K562 (cell line): ENCODE data around the gene NMRAL1. TPM values are rescaled to one million over a fixed set of nuclear protein-coding genes. Genes with fewer than 3 reads are reported as not detected.

Experiments used
- ATAC-seq: fragments of 200-7000 bp; cut with Tn5 transposase; 3 replicates; pipeline ENCODE4 v1.9.1; 2020; ENCODE audit warnings: moderate library complexity
- BruUV-seq: library from RNA; stranded (reverse); fragments of 400-500 nt; replicated peaks from 2 replicates; lab custom pipeline; 2021; lab: Mats Ljungman, UMichigan
- CTCF ChIA-PET: fragments of 300-600 bp; formaldehyde crosslinking; extraction: SDS; loops from one replicate; lab custom pipeline; 2021; ENCODE audit warnings: low intra/inter-chr PET ratio; lab: Yijun Ruan, JAX
- POLR2A ChIA-PET: fragments of 300-600, 350-650 bp; sonication (Branson Sonifier 250); formaldehyde crosslinking; extraction: SDS; loops from one replicate; lab custom pipeline; 2021; ENCODE audit warnings: antibody characterized with exemption, inconsistent platforms; lab: Yijun Ruan, JAX
- DNase-seq, 4 experiments: peaks; one replicate each; pipeline versions ENCODE4 v3.0.0 to v3.0.0-alpha.2; 2011 to 2018; ENCODE audit warnings: low spot score in 3 of 4, mixed read lengths in 3 of 4; ENCODE audit errors: extremely low read depth in 1 of 4
- FAIRE-seq: peaks from 2 replicates; lab custom pipeline; 2011; peaks lifted over from hg19 to GRCh38; lab: Jason Lieb, UNC
- H2AFZ ChIP-seq: 2 replicates; pipeline ENCODE4 v1.6.0; 2011; ENCODE audit warnings: low read depth, low read length, control low read depth, inconsistent platforms
- H3K27ac ChIP-seq: fragments of 200-600 bp; 3 replicates; pipeline ENCODE4 v1.8.0; 2011; ENCODE audit warnings: low read depth, mild to moderate bottlenecking, control low read depth, inconsistent platforms, low read length, moderate library complexity, mixed read lengths; ENCODE audit errors: extremely low read depth
- H3K27me3 ChIP-seq, 2 experiments: fragments of 300-600 bp in 1 of 2; 2 replicates in 1 of 2; 3 replicates in 1 of 2; pipeline versions ENCODE4 v1.6.0 to v1.8.0; 2011; ENCODE audit warnings: inconsistent platforms in 2 of 2, low read length in 2 of 2, mild to moderate bottlenecking in 1 of 2, mixed read lengths in 1 of 2, moderate library complexity in 1 of 2; ENCODE audit not compliant: control insufficient read depth in 2 of 2, insufficient read depth in 2 of 2
- H3K36me3 ChIP-seq: fragments of 300-600 bp; 3 replicates; pipeline ENCODE4 v1.8.0; 2011; ENCODE audit warnings: mild to moderate bottlenecking, low read length, inconsistent platforms; ENCODE audit not compliant: control insufficient read depth, insufficient read depth
- H3K4me1 ChIP-seq, 2 experiments: fragments of 200-600 bp in 1 of 2; replicated peaks in 1 of 2; 2 replicates in 1 of 2; 3 replicates in 1 of 2; pipeline versions ENCODE4 v1.5.1 to v1.8.0; 2011; ENCODE audit warnings: inconsistent platforms in 2 of 2, low read length in 2 of 2, mild to moderate bottlenecking in 1 of 2, mixed read lengths in 1 of 2, moderate library complexity in 1 of 2; ENCODE audit not compliant: control insufficient read depth in 2 of 2, insufficient read depth in 2 of 2
- H3K4me2 ChIP-seq: 2 replicates; pipeline ENCODE4 v1.6.1; 2011; ENCODE audit warnings: low read length, control low read depth, inconsistent platforms, mixed read lengths; ENCODE audit not compliant: insufficient read depth
- H3K4me3 ChIP-seq: fragments of 200-600 bp; sonication (generic), shearing (Covaris generic); 2 replicates; pipeline ENCODE4 v1.5.1; 2016; ENCODE audit warnings: control low read depth, inconsistent platforms
- H3K79me2 ChIP-seq: fragments of 200-600 bp; 3 replicates; pipeline ENCODE4 v1.8.0; 2011; ENCODE audit warnings: low read length, inconsistent platforms; ENCODE audit not compliant: control insufficient read depth, insufficient read depth
- H3K9ac ChIP-seq, 2 experiments: 2 replicates each; pipeline versions ENCODE4 v1.6.0 to v1.6.1; 2011; ENCODE audit warnings: low read depth in 2 of 2, low read length in 2 of 2, control low read depth in 1 of 2, inconsistent platforms in 1 of 2, mild to moderate bottlenecking in 1 of 2, mixed read lengths in 1 of 2; ENCODE audit not compliant: insufficient read depth in 1 of 2
- H3K9me1 ChIP-seq: one replicate; pipeline ENCODE4 v1.6.0; 2011; ENCODE audit warnings: inconsistent platforms, mild to moderate bottlenecking, low read length, moderate library complexity; ENCODE audit not compliant: control insufficient read depth, insufficient read depth
- H3K9me3 ChIP-seq: replicated peaks from 2 replicates; pipeline ENCODE4 v1.5.1; 2011; ENCODE audit warnings: low read depth, low read length, inconsistent platforms; ENCODE audit not compliant: control insufficient read depth, insufficient read depth
- H4K20me1 ChIP-seq: replicated peaks from 2 replicates; pipeline ENCODE4 v1.6.1; 2011; ENCODE audit warnings: low read length, inconsistent platforms, mixed read lengths; ENCODE audit not compliant: control insufficient read depth, insufficient read depth
- ARID1B ChIP-seq: fragments of 450-650 bp; IDR thresholded peaks from 2 replicates; pipeline ENCODE4 v1.6.1; 2016; ENCODE audit warnings: antibody characterized with exemption, mild to moderate bottlenecking, inconsistent platforms
- ARID3B ChIP-seq: fragments of 250-450 bp; sonication (Bioruptor Pico); IDR thresholded peaks from 2 replicates; pipeline ENCODE4 v1.4.0; 2020; ENCODE audit warnings: borderline replicate concordance
- BDP1 ChIP-seq: IDR thresholded peaks from 3 replicates; pipeline ENCODE4 v1.6.1; 2011; ENCODE audit not compliant: insufficient read length, insufficient read depth
- COPS2 ChIP-seq: fragments of 450-650 bp; conservative IDR thresholded peaks from 2 replicates; pipeline ENCODE4 v1.6.1; 2016; ENCODE audit warnings: mild to moderate bottlenecking, moderate library complexity
- FOXA1 ChIP-seq: fragments of 450-650 bp; IDR thresholded peaks from 2 replicates; pipeline ENCODE4 v1.6.1; 2016; ENCODE audit warnings: mild to moderate bottlenecking, borderline replicate concordance
- KLF16 ChIP-seq: IDR thresholded peaks from 2 replicates; pipeline ENCODE4 v1.6.1; 2016; ENCODE audit warnings: antibody characterized with exemption
- NR2C1 ChIP-seq, 2 experiments: fragments of 450-650 bp; IDR thresholded peaks; 2 replicates each; pipeline ENCODE4 v1.6.1; 2017; ENCODE audit warnings: mild to moderate bottlenecking in 2 of 2, antibody characterized with exemption in 1 of 2, inconsistent platforms in 1 of 2, missing compliant biosample characterization in 1 of 2, missing genetic modification characterization in 1 of 2
- RBFOX2 ChIP-seq: fragments of 200-400 bp; formaldehyde crosslinking; IDR thresholded peaks from 2 replicates; pipeline ENCODE4 v1.6.1; 2017; ENCODE audit warnings: low read depth, mild to moderate bottlenecking, low read length, moderate library complexity
- RREB1 ChIP-seq: fragments of 250-450 bp; sonication (Bioruptor Pico); IDR thresholded peaks from 2 replicates; pipeline ENCODE4 v1.4.0; 2020
- RUNX1 ChIP-seq: sonication (generic); IDR thresholded peaks from 2 replicates; pipeline ENCODE4 v1.6.1; 2016; ENCODE audit warnings: antibody characterized with exemption, low read depth
- SRSF1 ChIP-seq: fragments of 200-400 bp; formaldehyde crosslinking; IDR thresholded peaks from 2 replicates; pipeline ENCODE4 v1.6.1; 2017; ENCODE audit warnings: mild to moderate bottlenecking, low read depth, low read length, moderate library complexity
- TCF15 ChIP-seq: fragments of 250-450 bp; sonication (Bioruptor Pico); IDR thresholded peaks from 2 replicates; pipeline ENCODE4 v1.8.0; 2022; ENCODE audit warnings: moderate library complexity, mild to moderate bottlenecking, inconsistent platforms
- ZNF311 ChIP-seq: fragments of 250-450 bp; sonication (Bioruptor Pico); IDR thresholded peaks from 2 replicates; pipeline ENCODE4 v1.4.0; 2020; ENCODE audit warnings: mild to moderate bottlenecking, moderate library complexity
- ZNF41 ChIP-seq: fragments of 250-450 bp; sonication (Bioruptor Pico); conservative IDR thresholded peaks from 2 replicates; pipeline ENCODE4 v1.4.0; 2020; ENCODE audit warnings: mild to moderate bottlenecking
- WGBS: fragments of 100-300 bp; shearing (Covaris generic); methylation state at CpG from one replicate; pipeline ENCODE4 v1.1.6; 2016; ENCODE audit warnings: low coverage, mixed read lengths; ENCODE audit not compliant: insufficient coverage; ENCODE audit errors: missing lambda C conversion rate; 5-methylcytosine and 5-hydroxymethylcytosine counted together
- in situ Hi-C: fragments of 300-500 bp; cut with MboI; formaldehyde crosslinking; loops from 4 replicates; pipeline ENCODE4 v1.15.0; 2018; ENCODE audit warnings: inconsistent platforms, mixed read lengths
- intact Hi-C: fragments of 100-400 bp; cut with micrococcal nuclease; formaldehyde crosslinking; loops from 2 replicates; pipeline ENCODE4 v1.14.2; 2022
- polyA plus RNA-seq, 8 experiments: library from polyadenylated mRNA; depleted of rRNA in 4 of 8; stranded (reverse) in 5 of 8; unstranded in 3 of 8; fragments of >200 nt; fragmentation: Nextera tagmentation in 2 of 8; fragmentation: Illumina TruSeq in 1 of 8; extraction: Ambion mirVana in 2 of 8; extraction: Trizol in 1 of 8; gene quantifications; 2 replicates each; pipeline versions ENCODE4 v1.2.1 to v1.2.3, GENCODE V29; 2011 to 2014; ENCODE audit warnings: inconsistent platforms in 1 of 8, missing spikeins in 1 of 8
- total RNA-seq, 7 experiments: library from RNA; depleted of rRNA in 6 of 7; stranded (reverse); fragments of >200 nt in 6 of 7; fragmentation: Illumina TruSeq in 2 of 7; extraction: Trizol in 2 of 7; gene quantifications; 2 replicates each; pipeline versions ENCODE4 v1.2.1 to v1.2.3, GENCODE V29; 2011 to 2021; ENCODE audit warnings: low replicate concordance in 1 of 7

Gene NMRAL1
- total and polyA plus RNA-seq, 9 of the 15 experiments (the other 6 are each of a cell fraction or from before 2014, with no cell fraction given): 6.3 to 116 (median 63.2) TPM

DNA sequence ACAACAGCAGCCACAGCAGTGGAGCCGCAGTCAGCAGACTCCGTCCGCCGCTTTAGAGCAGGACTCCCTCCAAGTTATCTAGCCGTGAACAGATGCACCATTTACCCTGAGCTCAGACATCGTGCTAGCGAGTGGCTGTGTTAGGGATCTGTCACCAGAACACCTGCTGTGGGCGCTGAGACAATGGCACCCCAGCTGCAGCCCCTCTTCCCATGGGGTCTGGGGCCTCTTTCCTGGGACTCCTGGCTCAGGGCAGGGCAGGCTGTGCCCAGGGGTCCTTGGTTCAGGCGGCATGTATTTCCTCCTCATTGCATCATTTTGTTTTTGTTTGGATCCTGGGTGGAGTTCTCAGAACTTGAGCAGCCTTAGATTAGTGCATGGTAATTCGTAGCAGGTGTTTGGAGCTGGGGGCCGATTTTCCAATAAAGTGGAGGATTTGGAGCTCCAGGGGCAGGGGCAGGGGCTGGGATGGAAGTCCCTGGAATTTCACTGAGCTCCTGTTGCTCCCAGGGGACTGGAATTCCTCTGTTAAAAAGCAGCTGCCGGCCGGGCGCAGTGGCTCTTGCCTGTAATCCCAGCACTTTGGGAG, 23.4 kb downstream of the NMRAL1 start (continued):
- TF ChIP-seq ARID1B: peak; percentile 27; the same call in 1 of the 2 replicates
- TF ChIP-seq COPS2: no peak
- TF ChIP-seq NR2C1 (IDR thresholded peaks at IDR 0.05): no peak
- TF ChIP-seq NR2C1 (tag; IDR thresholded peaks at IDR 0.05): peak; percentile 85
- peak; percentile 92 for TF ChIP-seq ZNF311
- no peak for TF ChIP-seq KLF16

GRCh38 chr16:4450430-4450829, 24.0 kb downstream of the NMRAL1 start:
- Histone ChIP-seq H3K27me3 (no peaks in the 10 kb centered on the region), H3K36me3 (peaks cover 89% of the 10 kb centered on the region; the same call in 2 of the 3 replicates), H3K9ac (peak overlapping the region in 1 of 2 experiments; percentile 45; a peak in 2 of 4 replicates), H3K27ac (peak overlapping the region; percentile 54; the same call in 1 of the 3 replicates), H3K4me1 (peaks cover 0 to 6% of the 10 kb centered on the region in 2 experiments; a peak in 1 of 5 replicates), H2AFZ (no peak overlapping the region), H3K4me2 (no peak overlapping the region), H3K4me3 (no peak overlapping the region), H3K9me3 (no peaks in the 10 kb centered on the region), H3K9me1 (no peaks in the 10 kb centered on the region), H3K79me2 (no peaks in the 10 kb centered on the region), H4K20me1 (no peaks in the 10 kb centered on the region)
- no peak for FAIRE-seq
- DNase-seq: no peak
- no TSS peak for BruUV-seq
- 88% methylated on average over 13 of the region's 14 CpGs for WGBS
- intact Hi-C loops: no loop called here
- no peak for ATAC-seq
- ChIA-PET POLR2A (interaction anchor here (0.9 to 4.0 kb wide), 5 partner anchors 8 to 17 kb away, joined by 3 to 31 read pairs (median 5); no protein-coding TSS in a partner anchor), CTCF (no interaction called here)
- in situ Hi-C loops: no loop called here
- TF ChIP-seq RBFOX2 (peak; percentile 28; the same call in 1 of the 2 replicates), ARID3B (no peak), RREB1 (CRISPR knock-in tag) (no peak), ZNF41 (no peak), SRSF1 (no peak), TCF15 (CRISPR knock-in tag) (no peak), RUNX1 (no peak), FOXA1 (no peak), BDP1 (no peak)
